ENCODE measurements around the gene IFI27L2.

Gene IFI27L2

GRCh38 chr14:94174604-94175010, 45.2 kb upstream of the IFI27L2 start:
- H3K36me3 ChIP-seq: no peaks in the 10 kb centered on the region
- TF ChIP-seq CTCF (IDR thresholded peaks at IDR 0.05): no peak
- no peaks in the 10 kb centered on the region for H3K9me3 ChIP-seq
- H3K27me3 ChIP-seq: peaks cover 88% of the 10 kb centered on the region
- H3K4me3 ChIP-seq (ENCODE audit: low read depth in 1 of 2, low read length in 1 of 2): peak overlapping the region; percentile 51 to 66
- no peak overlapping the region for H3K27ac ChIP-seq
- peaks cover 7 to 20% of the 10 kb centered on the region in 2 experiments for H3K4me1 ChIP-seq (ENCODE audit: control insufficient read depth in 1 of 2, insufficient read depth in 1 of 2, low read depth in 1 of 2, low read length in 1 of 2)

- Histone ChIP-seq H3K4me3 (ENCODE audit: low read depth in 1 of 2, low read length in 1 of 2) (peak within 1 kb of the TSS; percentile 51 to 66), H3K27me3 (peaks cover 82% of the 10 kb centered on the region), H3K27ac (peak within 1 kb of the TSS; percentile 70), H3K9me3 (no peaks in the 10 kb centered on the region), H3K36me3 (no peaks in the 10 kb centered on the region), H3K4me1 (ENCODE audit: control insufficient read depth in 1 of 2, insufficient read depth in 1 of 2, low read depth in 1 of 2, low read length in 1 of 2) (peaks cover 7 to 20% of the 10 kb centered on the region in 2 experiments)
- no peak for TF ChIP-seq CTCF (IDR thresholded peaks at IDR 0.05)
These were observed 44.6 kb upstream of the IFI27L2 start, which contains the start of gene PPP4R4 for GRCh38 chr14:94173885-94174603. Gene PPP4R4 (plus strand): TSS chr14:94174322. CDS start chr14:94174466, 144 bp downstream.

- peak overlapping the region; percentile 70 for H3K27ac ChIP-seq
- no peak for TF ChIP-seq CTCF (IDR thresholded peaks at IDR 0.05)
- peaks cover 76% of the 10 kb centered on the region for H3K27me3 ChIP-seq
These were observed 44.1 kb upstream of the IFI27L2 start for GRCh38 chr14:94173471-94173884.

GRCh38 chr14:94172545-94172944, 43.1 kb upstream of the IFI27L2 start:
- H3K9me3 ChIP-seq: no peaks in the 10 kb centered on the region
- H3K4me3 ChIP-seq (ENCODE audit: low read depth in 1 of 2, low read length in 1 of 2): no peak overlapping the region
- peaks cover 7 to 20% of the 10 kb centered on the region in 2 experiments for H3K4me1 ChIP-seq (ENCODE audit: control insufficient read depth in 1 of 2, insufficient read depth in 1 of 2, low read depth in 1 of 2, low read length in 1 of 2)
- H3K36me3 ChIP-seq: no peaks in the 10 kb centered on the region
- no peak for TF ChIP-seq CTCF (IDR thresholded peaks at IDR 0.05)
- peaks cover 67% of the 10 kb centered on the region for H3K27me3 ChIP-seq
- no peak overlapping the region for H3K27ac ChIP-seq

More at GRCh38 chr14:94173471-94173884, 44.1 kb upstream of the IFI27L2 start:
- Histone ChIP-seq H3K36me3 (no peaks in the 10 kb centered on the region), H3K9me3 (no peaks in the 10 kb centered on the region), H3K4me1 (ENCODE audit: control insufficient read depth in 1 of 2, insufficient read depth in 1 of 2, low read depth in 1 of 2, low read length in 1 of 2) (peaks cover 7 to 20% of the 10 kb centered on the region in 2 experiments), H3K4me3 (ENCODE audit: low read depth in 1 of 2, low read length in 1 of 2) (peak overlapping the region; percentile 51 to 66)

GRCh38 chr14:94171208-94171607, 41.8 kb upstream of the IFI27L2 start:
- Histone ChIP-seq H3K27me3 (peaks cover 54% of the 10 kb centered on the region), H3K4me3 (ENCODE audit: low read depth in 1 of 2, low read length in 1 of 2) (no peak overlapping the region), H3K36me3 (no peaks in the 10 kb centered on the region), H3K27ac (no peak overlapping the region), H3K9me3 (no peaks in the 10 kb centered on the region), H3K4me1 (ENCODE audit: control insufficient read depth in 1 of 2, insufficient read depth in 1 of 2, low read depth in 1 of 2, low read length in 1 of 2) (peaks cover 7 to 20% of the 10 kb centered on the region in 2 experiments)
- no peak for TF ChIP-seq CTCF (IDR thresholded peaks at IDR 0.05)
